CD4-positive, alpha-beta memory T cell (primary cell): Measurements from ENCODE around the gene PTPN18. TPM values are rescaled to one million over a fixed set of nuclear protein-coding genes. Genes with fewer than 3 reads are reported as not detected.

Source experiments
- CTCF ChIA-PET: fragments of 350-600 bp; sonication (Branson Sonifier 250); formaldehyde crosslinking; loops from one replicate; lab custom pipeline; 2021; ENCODE audit warnings: inconsistent platforms; ENCODE audit not compliant: partially characterized antibody; lab: Charles Lee
- POLR2A ChIA-PET: fragments of 350-600 bp; sonication (Branson Sonifier 250); formaldehyde crosslinking; loops from one replicate; lab custom pipeline; 2021; ENCODE audit not compliant: partially characterized antibody; lab: Charles Lee
- DNase-seq, 5 donors: peaks; one replicate each; pipeline versions ENCODE4 v3.0.0 to v3.0.0-alpha.2; 2020 to 2022; ENCODE audit warnings: mixed read lengths in 1 of 5
- H3K27ac ChIP-seq: one replicate; pipeline ENCODE4 v1.7.0; 2013; ENCODE audit warnings: low read depth, low read length
- H3K27me3 ChIP-seq: 2 replicates; pipeline ENCODE4 v1.7.0; 2013; ENCODE audit warnings: mild to moderate bottlenecking, low read length, moderate library complexity; ENCODE audit not compliant: insufficient read depth
- H3K36me3 ChIP-seq: 2 replicates; pipeline ENCODE4 v1.7.0; 2013; ENCODE audit warnings: mild to moderate bottlenecking, low read length, moderate library complexity; ENCODE audit not compliant: insufficient read depth
- H3K4me1 ChIP-seq: 2 replicates; pipeline ENCODE4 v1.7.0; 2013; ENCODE audit warnings: mild to moderate bottlenecking, low read length, moderate library complexity; ENCODE audit not compliant: insufficient read depth
- H3K4me3 ChIP-seq, 2 donors: one replicate each; pipeline ENCODE4 v1.7.0; 2013; ENCODE audit warnings: low read length in 2 of 2, mild to moderate bottlenecking in 1 of 2
- H3K9me3 ChIP-seq, 2 donors: one replicate each; pipeline ENCODE4 v1.7.0; 2013; ENCODE audit warnings: low read length in 2 of 2, control low read depth in 1 of 2; ENCODE audit not compliant: control insufficient read depth in 1 of 2
- H3K27ac Mint-ChIP-seq, 7 donors: one replicate each; pipeline ENCODE4 v1.8.0; 2020 to 2021; ENCODE audit warnings: mixed read lengths in 7 of 7, mild to moderate bottlenecking in 6 of 7, inconsistent platforms in 3 of 7, moderate library complexity in 3 of 7
- H3K27me3 Mint-ChIP-seq, 2 donors: one replicate each; pipeline ENCODE4 v1.8.0; 2020 to 2021; ENCODE audit warnings: mixed read lengths in 2 of 2
- H3K36me3 Mint-ChIP-seq, 2 donors: one replicate each; pipeline ENCODE4 v1.8.0; 2020 to 2021; ENCODE audit warnings: mixed read lengths in 2 of 2, inconsistent platforms in 1 of 2, mild to moderate bottlenecking in 1 of 2
- H3K4me1 Mint-ChIP-seq, 4 donors: one replicate each; pipeline ENCODE4 v1.8.0; 2020 to 2021; ENCODE audit warnings: mixed read lengths in 4 of 4, mild to moderate bottlenecking in 1 of 4
- H3K4me3 Mint-ChIP-seq, 8 donors: one replicate each; pipeline ENCODE4 v1.8.0; 2020 to 2021; ENCODE audit warnings: mixed read lengths in 8 of 8, mild to moderate bottlenecking in 7 of 8, moderate library complexity in 6 of 8, inconsistent platforms in 3 of 8
- H3K9me3 Mint-ChIP-seq, 8 donors: one replicate each; pipeline ENCODE4 v1.8.0; 2020 to 2021; ENCODE audit warnings: mixed read lengths in 8 of 8, mild to moderate bottlenecking in 5 of 8, inconsistent platforms in 3 of 8, moderate library complexity in 1 of 8
- intact Hi-C: fragments of 100-400 bp; cut with micrococcal nuclease; formaldehyde crosslinking; loops from one replicate; pipeline ENCODE4 v1.15.1; 2023
- polyA plus RNA-seq, 2 donors: library from polyadenylated mRNA; unstranded; fragments of 300-500 nt; fragmentation: Illumina TruSeq; gene quantifications; one replicate each; pipeline ENCODE4 v1.2.3, GENCODE V29; 2021
- total RNA-seq, 2 experiments: library from RNA; stranded (reverse); gene quantifications; one replicate each; pipeline ENCODE4 v1.2.3, GENCODE V29; 2021

Gene PTPN18
- total and polyA plus RNA-seq, 4 experiments from 2014 or later, result 30.9 to 67.2 (median 60.5) TPM

DNA sequence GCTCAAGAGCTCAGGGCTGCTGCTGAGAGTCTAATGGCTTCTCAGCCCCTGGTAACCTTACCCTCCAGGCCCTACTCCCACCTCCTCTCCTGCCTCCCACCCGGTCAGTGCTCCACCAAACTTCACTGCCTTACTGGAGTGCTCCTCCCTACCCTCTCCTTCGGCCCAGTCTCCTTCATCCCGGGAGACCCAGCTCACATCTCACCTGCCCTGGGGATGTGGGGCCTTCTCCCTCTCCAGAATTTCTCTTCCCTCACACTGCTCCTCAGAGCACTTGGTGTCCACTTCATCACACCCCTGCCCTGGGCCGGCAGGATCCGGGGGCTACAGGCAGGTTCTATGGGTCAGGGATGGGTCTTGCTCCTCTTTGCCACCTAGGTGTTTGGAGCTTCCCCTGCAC lies 21.6 kb downstream of the PTPN18 start:
- CTCF ChIA-PET, result interaction anchor here (0.6 to 2.2 kb wide), 4 partner anchors 33 to 496 kb away, joined by 3 to 12 read pairs (median 5); partner anchors contain the start of gene IMP4
- Histone ChIP-seq H3K9me3 (no peaks in the 10 kb centered on the region), H3K36me3 (no peaks in the 10 kb centered on the region), H3K4me3 (no peak overlapping the region), H3K4me1 (peaks cover 67% of the 10 kb centered on the region), H3K27ac (no peak overlapping the region), H3K27me3 (no peaks in the 10 kb centered on the region)
- Mint-ChIP-seq H3K4me1 (peaks cover 52 to 87% (median 68%) of the 10 kb centered on the region in 4 donors), H3K4me3 (peak overlapping the region in 2 of 8 donors; percentile 40 to 41), H3K36me3 (peaks cover 26 to 48% of the 10 kb centered on the region in 2 donors), H3K27ac (peak overlapping the region in 6 of 7 donors; percentile 58 to 88 (median 71)), H3K27me3 (no peaks in the 10 kb centered on the region), H3K9me3 (no peaks in the 10 kb centered on the region)
- no peak for DNase-seq
- POLR2A ChIA-PET, result interaction anchor here (2.9 kb wide), 1 partner anchor 35 kb away, joined by 23 read pairs; the partner anchor contains the start of gene IMP4
- intact Hi-C loops, result no loop called here

DNA sequence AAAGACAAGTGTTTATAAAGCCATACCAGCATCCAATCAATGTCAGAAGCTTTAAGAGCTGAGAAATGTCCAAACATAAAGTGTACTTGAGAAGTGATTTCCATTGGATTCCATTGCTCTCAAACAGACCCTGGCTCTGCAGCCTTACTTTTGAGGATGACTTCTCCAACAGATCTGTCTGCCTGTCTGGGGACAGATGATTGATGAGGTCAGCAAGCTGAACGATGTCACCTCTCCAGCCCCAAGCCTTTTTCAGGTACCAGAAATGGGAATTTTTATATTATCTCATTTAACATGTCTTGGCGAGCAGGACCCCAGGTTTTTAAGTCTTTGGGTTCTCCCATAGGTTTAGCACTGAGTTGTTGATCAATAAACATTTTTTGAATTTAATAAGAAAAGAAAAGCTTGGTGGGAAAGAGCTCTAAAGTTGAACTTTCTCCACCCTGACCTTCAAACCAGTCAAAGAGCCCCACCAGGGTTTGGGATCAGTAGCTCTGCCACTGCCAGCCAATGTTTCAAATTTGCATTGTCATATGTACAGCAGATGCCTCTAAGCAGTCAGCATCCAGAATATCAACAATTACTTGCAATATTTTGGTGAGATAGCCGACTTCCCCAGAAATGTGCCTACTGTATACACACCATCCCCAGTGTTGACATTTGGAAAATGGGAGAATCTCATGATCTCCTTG lies 22.5 kb downstream of the PTPN18 start:
- Histone ChIP-seq H3K4me3 (no peak overlapping the region), H3K4me1 (peaks cover 59% of the 10 kb centered on the region), H3K36me3 (no peaks in the 10 kb centered on the region), H3K27me3 (no peaks in the 10 kb centered on the region), H3K9me3 (no peaks in the 10 kb centered on the region), H3K27ac (no peak overlapping the region)
- DNase-seq, result no peak
- Mint-ChIP-seq H3K27me3 (no peaks in the 10 kb centered on the region), H3K36me3 (peaks cover 34 to 52% of the 10 kb centered on the region in 2 donors), H3K27ac (peak overlapping the region in 4 of 7 donors; percentile 17 to 85 (median 35)), H3K9me3 (no peaks in the 10 kb centered on the region), H3K4me3 (no peak overlapping the region), H3K4me1 (peaks cover 47 to 80% (median 64%) of the 10 kb centered on the region in 4 donors)
- CTCF ChIA-PET, result interaction anchor here (0.6 to 1.5 kb wide), 5 partner anchors 22 to 495 kb away, joined by 3 to 5 read pairs (median 3); partner anchors contain the start of genes PTPN18 and SMPD4
- intact Hi-C loops, result no loop called here
- POLR2A ChIA-PET, result interaction anchor here (2.9 kb wide), 1 partner anchor 36 kb away, joined by 23 read pairs; the partner anchor contains the start of gene IMP4

DNA sequence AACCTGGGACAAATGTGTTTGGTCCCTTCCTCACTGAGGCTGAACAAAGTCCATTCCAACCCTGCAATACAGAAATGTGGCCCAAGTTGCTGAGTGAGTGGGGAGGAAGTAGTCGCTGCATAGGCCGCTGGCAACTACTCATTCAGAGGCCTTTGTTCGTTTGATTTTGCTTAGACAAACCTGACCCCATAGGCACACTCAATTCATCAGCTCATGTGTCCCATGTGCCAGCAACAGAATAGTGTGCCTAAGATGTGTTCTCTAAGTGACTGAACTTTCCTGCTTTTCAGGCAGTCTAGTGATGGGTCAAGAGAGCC lies 23.0 kb downstream of the PTPN18 start:
- no peak overlapping the region for H3K4me3 ChIP-seq
- H3K27ac ChIP-seq, result no peak overlapping the region
- peaks cover 43 to 75% (median 59%) of the 10 kb centered on the region in 4 donors for H3K4me1 Mint-ChIP-seq
- ChIA-PET POLR2A (interaction anchor here (2.9 kb wide), 1 partner anchor 36 kb away, joined by 23 read pairs; the partner anchor contains the start of gene IMP4), CTCF (interaction anchor here (0.8 to 1.5 kb wide), 5 partner anchors 23 to 198 kb away, joined by 3 to 5 read pairs (median 3); partner anchors contain the start of genes IMP4, PTPN18 and SMPD4)
- no peaks in the 10 kb centered on the region for H3K9me3 Mint-ChIP-seq
- H3K27me3 ChIP-seq, result no peaks in the 10 kb centered on the region
- peak overlapping the region in 1 of 8 donors; percentile 4 for H3K4me3 Mint-ChIP-seq
- H3K27me3 Mint-ChIP-seq, result no peaks in the 10 kb centered on the region
- no peaks in the 10 kb centered on the region for H3K36me3 ChIP-seq
- intact Hi-C loops, result no loop called here
- no peaks in the 10 kb centered on the region for H3K9me3 ChIP-seq
- H3K27ac Mint-ChIP-seq, result peak overlapping the region in 3 of 7 donors; percentile 21 to 52 (median 35)
- peaks cover 55% of the 10 kb centered on the region for H3K4me1 ChIP-seq
- peaks cover 35 to 49% of the 10 kb centered on the region in 2 donors for H3K36me3 Mint-ChIP-seq
- no peak for DNase-seq

DNA sequence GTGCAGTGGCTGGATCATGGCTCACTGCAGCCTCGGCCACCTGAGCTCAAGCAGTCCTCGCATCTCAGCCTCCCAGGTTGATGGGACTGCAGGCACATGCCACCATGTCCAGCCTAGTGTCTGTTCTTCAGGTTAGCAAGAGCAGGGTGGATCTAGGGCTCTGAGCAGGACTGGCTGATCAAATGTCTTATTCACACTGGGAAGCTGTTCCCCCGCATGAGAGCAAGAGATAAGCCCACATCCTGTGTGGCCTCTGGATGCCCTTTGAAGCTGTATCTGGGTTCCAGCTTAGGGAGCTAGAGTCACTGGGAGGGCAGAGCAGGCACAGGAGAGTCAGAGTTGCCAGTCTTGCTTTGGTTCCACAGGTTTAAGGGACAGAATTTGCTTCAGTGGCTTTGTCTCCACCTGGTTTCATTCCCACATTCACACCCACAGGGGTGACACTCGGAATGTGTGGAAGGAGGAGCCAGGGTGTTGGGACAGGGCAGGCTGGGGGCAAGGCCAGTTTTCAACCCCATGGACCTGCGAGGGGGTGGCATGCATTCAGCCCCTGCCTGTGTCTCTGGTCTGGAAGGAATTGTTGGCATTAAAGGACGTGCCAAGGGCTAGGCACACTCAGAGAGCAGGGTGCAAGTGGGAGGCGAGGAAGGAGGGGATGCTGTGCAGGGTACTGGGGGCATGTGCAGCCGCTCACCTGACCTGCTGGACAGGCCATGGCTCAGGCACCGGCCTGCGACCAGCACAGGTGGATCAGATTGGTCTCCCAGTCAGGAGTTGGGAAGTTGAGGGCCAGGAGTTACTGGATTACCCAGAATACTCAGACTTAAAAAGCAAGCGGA lies 24.5 kb downstream of the PTPN18 start:
- POLR2A ChIA-PET, result no interaction called here
- peaks cover 52% of the 10 kb centered on the region for H3K4me1 ChIP-seq
- no peaks in the 10 kb centered on the region for H3K9me3 ChIP-seq
- no peaks in the 10 kb centered on the region for H3K36me3 ChIP-seq
- no peak overlapping the region for H3K27ac ChIP-seq
- H3K27me3 ChIP-seq, result no peaks in the 10 kb centered on the region
- Mint-ChIP-seq H3K36me3 (peaks cover 35 to 39% of the 10 kb centered on the region in 2 donors), H3K9me3 (no peaks in the 10 kb centered on the region), H3K27me3 (no peaks in the 10 kb centered on the region), H3K4me3 (no peak overlapping the region), H3K27ac (peak overlapping the region; percentile 14 to 70 (median 43)), H3K4me1 (peaks cover 40 to 64% (median 47%) of the 10 kb centered on the region in 4 donors)
- intact Hi-C loops, result no loop called here
- CTCF ChIA-PET, result interaction anchor here (1.2 to 1.5 kb wide), 2 partner anchors 38 to 39 kb away, joined by 3 to 5 read pairs; partner anchors contain the start of gene IMP4
- DNase-seq, result no peak
- no peak overlapping the region for H3K4me3 ChIP-seq

DNA sequence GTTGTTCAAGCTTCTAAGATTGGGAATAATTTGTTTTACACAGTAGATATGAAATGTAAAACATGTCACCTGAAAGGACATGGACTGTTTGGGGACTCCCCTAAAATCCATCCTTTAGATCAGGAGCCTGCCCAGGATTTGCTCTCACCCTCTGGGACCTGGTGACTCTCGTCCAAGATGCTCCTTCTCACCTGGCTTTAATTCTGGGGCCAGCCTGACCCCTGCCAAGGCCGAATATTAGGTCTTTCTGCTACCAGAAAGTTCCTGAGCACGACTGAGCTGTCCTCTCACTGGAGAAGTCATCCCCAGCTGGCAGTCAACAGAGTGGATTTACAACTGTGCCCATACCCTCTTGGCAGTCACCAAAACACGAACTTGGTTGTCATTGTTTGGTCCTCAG lies 25.3 kb downstream of the PTPN18 start:
- H3K9me3 ChIP-seq, result no peaks in the 10 kb centered on the region
- no peak overlapping the region for H3K4me3 ChIP-seq
- no peaks in the 10 kb centered on the region for H3K36me3 ChIP-seq
- H3K27me3 ChIP-seq, result no peaks in the 10 kb centered on the region
- H3K4me1 ChIP-seq, result peaks cover 44% of the 10 kb centered on the region
- Mint-ChIP-seq H3K4me3 (no peak overlapping the region), H3K9me3 (no peaks in the 10 kb centered on the region), H3K36me3 (peaks cover 29 to 33% of the 10 kb centered on the region in 2 donors), H3K27ac (peak overlapping the region in 4 of 7 donors; percentile 18 to 54 (median 34)), H3K4me1 (peaks cover 34 to 57% (median 40%) of the 10 kb centered on the region in 4 donors), H3K27me3 (no peaks in the 10 kb centered on the region)
- ChIA-PET CTCF (interaction anchor here (0.5 kb wide), 1 partner anchor 435 kb away, joined by 3 read pairs; no protein-coding TSS in a partner anchor), POLR2A (no interaction called here)
- no peak overlapping the region for H3K27ac ChIP-seq
- intact Hi-C loops, result no loop called here
- DNase-seq, result no peak

- Histone ChIP-seq H3K27ac (no peak overlapping the region), H3K4me3 (no peak overlapping the region), H3K4me1 (peaks cover 39% of the 10 kb centered on the region), H3K9me3 (no peaks in the 10 kb centered on the region), H3K27me3 (no peaks in the 10 kb centered on the region), H3K36me3 (no peaks in the 10 kb centered on the region)
- no peak for DNase-seq
- ChIA-PET POLR2A (no interaction called here), CTCF (interaction anchor here (0.5 kb wide), 1 partner anchor 434 kb away, joined by 3 read pairs; no protein-coding TSS in a partner anchor)
- peak overlapping the region in 2 of 7 donors; percentile 36 to 68 for H3K27ac Mint-ChIP-seq
- peaks cover 29 to 52% (median 36%) of the 10 kb centered on the region in 4 donors for H3K4me1 Mint-ChIP-seq
- no peaks in the 10 kb centered on the region for H3K27me3 Mint-ChIP-seq
- H3K9me3 Mint-ChIP-seq, result no peaks in the 10 kb centered on the region
- peaks cover 26 to 33% of the 10 kb centered on the region in 2 donors for H3K36me3 Mint-ChIP-seq
- intact Hi-C loops, result no loop called here
- H3K4me3 Mint-ChIP-seq, result no peak overlapping the region
These were observed 25.8 kb downstream of the PTPN18 start for GRCh38 chr2:130381619-130382018.
